Panc1 (cell line): ENCODE data around the gene WDFY3.

Source experiments
- POLR2AphosphoS5 ChIP-seq: IDR thresholded peaks from 2 replicates; pipeline ENCODE4 v1.6.1; 2012; ENCODE audit warnings: mild to moderate bottlenecking, low read depth, low read length, moderate library complexity
- TCF7L2 ChIP-seq: IDR thresholded peaks from 2 replicates; pipeline ENCODE4 v1.6.1; 2011; ENCODE audit warnings: mild to moderate bottlenecking, low read depth, low read length, inconsistent platforms
- TF ChIP-seq, protein P1 (sequence below): fragments of 450-650 bp; IDR thresholded peaks from 2 replicates; pipeline ENCODE4 v1.5.1; 2017; ENCODE audit warnings: mild to moderate bottlenecking

DNA sequence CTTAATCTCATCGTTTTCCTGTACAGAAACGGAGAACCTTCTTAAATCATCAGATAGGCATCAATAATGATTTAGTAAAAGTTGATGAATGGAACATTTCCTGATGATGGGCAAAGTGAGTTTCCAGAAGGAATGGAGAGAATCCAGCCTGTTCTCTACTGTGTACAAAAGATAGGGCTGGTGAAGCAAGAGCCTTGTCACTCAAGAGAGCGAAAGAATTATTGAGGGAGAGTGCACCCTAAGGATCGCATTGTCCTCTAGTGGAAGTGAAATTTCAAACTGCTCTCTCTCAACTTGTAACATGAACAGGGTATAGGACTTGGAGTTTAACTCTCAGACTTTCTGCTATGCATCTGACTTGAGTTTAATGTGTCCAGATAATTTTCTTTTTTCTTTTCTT, 314.0 kb downstream of the WDFY3 start:
- TF ChIP-seq, protein P1, sequence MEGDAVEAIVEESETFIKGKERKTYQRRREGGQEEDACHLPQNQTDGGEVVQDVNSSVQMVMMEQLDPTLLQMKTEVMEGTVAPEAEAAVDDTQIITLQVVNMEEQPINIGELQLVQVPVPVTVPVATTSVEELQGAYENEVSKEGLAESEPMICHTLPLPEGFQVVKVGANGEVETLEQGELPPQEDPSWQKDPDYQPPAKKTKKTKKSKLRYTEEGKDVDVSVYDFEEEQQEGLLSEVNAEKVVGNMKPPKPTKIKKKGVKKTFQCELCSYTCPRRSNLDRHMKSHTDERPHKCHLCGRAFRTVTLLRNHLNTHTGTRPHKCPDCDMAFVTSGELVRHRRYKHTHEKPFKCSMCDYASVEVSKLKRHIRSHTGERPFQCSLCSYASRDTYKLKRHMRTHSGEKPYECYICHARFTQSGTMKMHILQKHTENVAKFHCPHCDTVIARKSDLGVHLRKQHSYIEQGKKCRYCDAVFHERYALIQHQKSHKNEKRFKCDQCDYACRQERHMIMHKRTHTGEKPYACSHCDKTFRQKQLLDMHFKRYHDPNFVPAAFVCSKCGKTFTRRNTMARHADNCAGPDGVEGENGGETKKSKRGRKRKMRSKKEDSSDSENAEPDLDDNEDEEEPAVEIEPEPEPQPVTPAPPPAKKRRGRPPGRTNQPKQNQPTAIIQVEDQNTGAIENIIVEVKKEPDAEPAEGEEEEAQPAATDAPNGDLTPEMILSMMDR = no peak
- TF ChIP-seq TCF7L2 (no peak), POLR2AphosphoS5 (no peak)
